GM20431 (cell line): ENCODE data around the gene RIC1.
"Not testable (repeated sequence)": the region's sequence is repeated elsewhere in the genome, so short reads cannot be mapped to it uniquely, and the experiment has no call there.

Experiments used
- in situ Hi-C: fragments of 300-500 bp; cut with MseI, MboI; formaldehyde crosslinking; loops from one replicate; pipeline ENCODE4 v1.15.0; 2020; ENCODE audit warnings: low sequenced_read_pairs; ENCODE audit not compliant: unreplicated experiment

RIC1 gene

DNA sequence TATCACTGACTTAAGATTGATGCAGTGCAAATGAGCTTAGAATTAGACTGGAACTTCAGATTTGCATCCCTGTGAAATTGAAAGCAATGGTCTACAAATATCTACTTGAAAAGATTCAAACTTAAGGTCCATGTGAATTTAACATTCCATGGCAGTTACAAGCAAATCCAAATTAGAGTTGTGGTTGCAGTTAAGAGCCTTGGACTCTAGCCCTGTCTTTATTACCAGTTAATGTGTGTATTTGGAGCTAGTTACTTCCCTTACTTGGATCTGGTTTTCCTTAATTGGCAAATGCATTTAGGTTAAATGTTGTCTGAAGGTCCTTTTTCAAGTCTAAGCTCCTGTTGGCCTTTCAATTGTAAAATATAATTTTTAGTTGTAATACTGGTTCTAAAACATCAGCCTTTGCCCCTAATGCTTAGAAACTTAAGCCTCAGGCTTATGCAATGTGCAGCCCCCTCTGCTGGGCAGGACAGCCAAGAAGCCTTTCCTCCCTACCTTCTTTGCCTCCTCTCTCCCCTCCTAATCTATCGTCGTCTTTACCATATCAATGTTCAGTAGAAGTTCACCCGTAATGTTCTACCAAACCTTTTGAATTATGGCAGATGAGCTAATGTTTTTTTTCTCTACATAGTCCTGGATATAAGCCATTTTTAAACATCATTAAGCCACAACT is 144.6 kb downstream of the RIC1 start:
- in situ Hi-C loops, result no loop called here

DNA sequence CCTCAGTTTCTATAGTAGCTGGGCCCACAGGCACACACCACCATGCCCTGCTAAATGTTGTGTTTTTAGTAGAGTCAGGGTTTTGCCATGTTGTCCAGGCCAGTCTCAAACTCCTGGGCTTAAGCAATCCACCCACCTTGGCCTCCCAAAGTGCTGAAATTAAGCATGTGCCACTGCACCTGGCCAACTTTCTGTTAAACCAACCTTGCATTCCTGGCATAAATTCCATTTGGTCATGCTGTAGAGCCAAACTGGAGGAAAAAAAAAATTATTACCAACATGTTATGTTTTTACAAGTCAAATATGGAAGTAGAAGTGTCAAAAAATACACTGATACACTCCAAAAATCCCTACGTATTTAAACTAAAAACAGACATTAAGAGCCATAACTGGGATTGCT is 149.9 kb downstream of the RIC1 start:
- in situ Hi-C loops, result no loop called here

DNA sequence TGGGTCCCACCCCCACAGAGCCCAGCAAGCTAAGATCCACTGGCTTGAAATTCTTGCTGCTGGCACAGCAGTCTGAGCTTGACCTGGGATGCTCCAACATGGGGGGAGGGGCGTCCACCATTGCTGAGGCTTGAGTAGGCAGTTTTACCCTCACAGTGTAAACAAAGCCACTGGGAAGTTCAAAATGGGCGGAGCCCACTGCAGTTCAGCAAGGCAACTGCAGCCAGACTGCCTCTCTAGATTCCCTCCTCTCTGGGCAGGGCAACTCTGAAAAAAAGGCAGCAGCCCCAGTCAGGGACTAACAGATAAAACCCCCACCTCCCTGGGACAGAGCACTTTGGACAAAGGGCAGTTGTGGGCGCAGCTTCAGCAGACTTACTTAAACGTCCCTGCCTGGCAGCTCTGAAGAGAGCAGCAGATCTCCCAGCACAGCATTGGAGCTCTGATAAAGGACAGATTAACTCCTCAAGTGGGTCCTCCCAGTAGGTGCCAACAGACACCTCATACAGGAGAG is 150.9 kb downstream of the RIC1 start:
- in situ Hi-C loops, result not testable (repeated sequence)

DNA sequence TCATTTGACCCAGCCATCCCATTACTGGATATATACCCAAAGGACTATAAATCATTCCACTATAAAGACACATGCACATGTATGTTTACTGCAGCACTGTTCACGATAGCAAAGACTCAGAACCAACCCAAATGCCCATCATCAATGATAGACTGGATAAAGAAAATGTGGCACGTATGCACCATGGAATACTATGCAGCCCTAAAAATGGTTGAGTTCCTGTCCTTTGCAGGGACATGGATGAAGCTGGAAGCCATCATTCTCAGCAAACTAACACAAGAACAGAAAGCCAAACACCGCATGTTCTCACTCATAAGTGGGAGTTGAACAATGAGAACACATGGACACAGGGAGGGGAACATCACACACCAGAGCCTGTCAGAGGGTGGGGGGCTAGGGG is 154.5 kb downstream of the RIC1 start:
- in situ Hi-C loops, result not testable (repeated sequence)

DNA sequence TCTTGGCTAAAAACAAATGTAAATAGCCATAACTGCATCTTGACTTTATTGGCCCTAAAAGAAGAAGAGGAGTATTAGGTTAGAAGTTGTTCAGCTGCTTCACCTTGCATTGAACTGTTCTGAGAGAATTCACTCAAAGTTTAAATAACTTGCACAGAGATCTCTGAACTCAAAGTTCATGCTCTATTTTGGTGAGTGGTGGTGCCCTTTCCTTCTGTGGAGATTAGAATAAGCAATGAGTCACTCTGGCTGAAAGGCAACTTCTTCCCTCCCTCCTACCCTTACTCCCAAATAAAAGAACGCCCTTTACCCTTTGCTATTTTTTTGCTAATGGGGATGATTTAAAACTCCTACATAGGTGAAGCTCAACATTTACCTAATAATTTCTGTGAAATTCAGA is 155.1 kb downstream of the RIC1 start:
- in situ Hi-C loops, result no loop called here

DNA sequence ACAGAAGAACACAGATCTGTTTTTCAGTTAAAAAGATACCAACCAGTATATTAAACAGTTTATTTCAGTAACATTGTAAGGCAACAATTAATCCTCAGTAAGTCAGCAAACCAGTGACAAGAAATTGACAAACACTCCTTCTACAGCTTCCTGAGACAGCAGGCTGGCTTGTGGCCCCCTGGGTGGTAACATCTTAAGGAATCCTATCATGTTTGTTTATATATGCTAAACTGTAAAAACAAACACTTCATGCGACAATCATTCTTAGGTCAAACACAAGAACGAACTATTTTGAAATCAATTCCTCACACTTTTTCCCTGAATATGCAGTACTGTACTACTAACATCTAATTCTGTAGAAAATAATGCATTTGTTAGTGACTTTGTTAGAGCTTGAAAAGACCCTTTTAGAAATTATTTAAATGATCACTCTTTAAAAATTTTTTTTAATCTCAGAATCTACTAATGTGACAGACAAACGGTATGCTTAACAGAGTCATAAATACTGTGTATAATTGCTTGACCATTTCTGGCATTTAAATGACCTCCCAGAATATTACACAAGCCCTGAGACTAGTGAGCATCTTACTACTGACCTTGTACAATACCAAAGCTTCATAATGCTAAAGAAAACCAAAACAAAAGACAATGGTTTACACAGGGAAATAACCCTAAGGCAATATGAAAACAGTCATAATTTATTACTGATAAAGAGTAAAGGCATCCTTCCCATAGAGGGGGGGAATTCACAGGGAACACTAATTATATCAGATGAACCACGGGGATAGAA is 155.8 kb downstream of the RIC1 start:
- in situ Hi-C loops, result no loop called here

DNA sequence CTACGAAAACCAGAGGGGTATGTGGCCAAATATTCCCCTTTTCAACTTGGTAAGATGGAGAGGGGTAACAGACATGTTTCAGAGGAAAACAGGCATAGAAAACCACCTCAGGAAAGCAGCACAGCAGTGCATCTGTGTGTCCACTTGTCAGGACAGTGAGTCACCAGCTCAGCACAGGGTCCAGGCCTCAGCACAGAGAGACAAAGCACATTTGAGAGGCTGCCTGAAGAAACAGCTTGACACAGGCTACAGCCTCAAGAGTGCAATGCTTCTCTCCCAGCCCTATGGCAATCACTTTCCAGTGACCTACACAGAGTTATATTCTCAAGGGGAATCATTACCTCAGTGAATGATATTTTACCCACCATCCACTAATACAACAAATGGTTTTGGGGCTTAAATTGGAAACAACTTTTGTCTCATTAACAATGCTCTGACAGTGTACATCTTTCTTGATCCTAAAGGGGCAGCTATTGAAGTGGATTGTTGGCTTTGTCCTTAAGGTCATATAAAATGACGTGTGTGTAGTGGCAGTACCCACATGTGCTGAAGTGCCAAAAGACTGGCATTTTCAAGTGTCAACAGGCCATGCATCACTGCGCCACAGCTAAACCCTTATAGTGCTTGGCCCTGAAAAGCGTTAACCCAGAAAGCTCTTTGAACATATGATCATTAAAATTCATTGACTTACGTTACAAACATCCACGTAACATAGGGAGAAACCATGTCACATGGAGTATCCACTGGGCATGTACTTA is 157.6 kb downstream of the RIC1 start:
- in situ Hi-C loops, result no loop called here

DNA sequence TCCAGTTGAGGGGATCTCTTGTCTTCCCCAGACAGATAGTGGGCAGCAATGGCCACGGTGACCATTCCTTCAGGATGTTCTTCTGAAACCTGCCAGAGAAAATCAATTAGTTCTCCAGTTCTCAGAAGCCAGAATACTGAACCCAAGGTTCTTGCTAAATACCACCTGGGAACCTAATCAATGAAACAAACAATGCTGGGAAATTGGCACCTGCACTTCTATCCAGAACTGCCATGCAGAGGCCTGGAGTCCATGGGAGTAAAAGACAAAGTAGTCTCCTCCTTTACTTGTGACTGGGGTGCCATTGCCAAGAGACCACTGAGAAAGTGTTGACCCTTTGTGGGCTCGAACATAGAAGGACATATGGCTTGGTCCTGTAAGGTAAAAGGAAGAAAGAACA is 158.3 kb downstream of the RIC1 start:
- in situ Hi-C loops, result no loop called here

DNA sequence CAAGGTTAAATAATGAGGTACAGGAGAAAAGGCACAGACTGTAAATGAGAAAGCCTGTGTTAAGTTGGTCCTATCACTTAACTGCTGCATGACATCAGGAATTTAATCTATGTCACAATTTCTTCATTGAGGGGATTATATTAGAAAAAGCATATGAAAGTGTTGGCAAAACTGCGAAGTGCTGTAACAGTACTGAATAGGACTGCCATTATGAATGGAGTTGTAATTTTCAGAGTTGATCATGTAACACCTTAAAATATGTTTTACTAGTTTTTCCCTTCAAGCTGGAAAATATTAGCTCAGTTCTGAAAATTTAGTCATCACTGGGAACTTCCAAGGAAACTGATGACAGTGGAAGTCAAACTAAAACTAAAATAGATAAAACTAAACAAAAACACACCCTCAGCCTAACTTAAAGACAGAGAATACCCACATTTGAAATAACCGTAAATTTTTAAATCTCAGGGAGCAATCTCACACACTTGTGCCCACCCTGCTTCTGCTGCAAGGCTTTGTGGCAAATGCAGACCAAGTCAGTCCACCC is 158.9 kb downstream of the RIC1 start:
- in situ Hi-C loops, result no loop called here

DNA sequence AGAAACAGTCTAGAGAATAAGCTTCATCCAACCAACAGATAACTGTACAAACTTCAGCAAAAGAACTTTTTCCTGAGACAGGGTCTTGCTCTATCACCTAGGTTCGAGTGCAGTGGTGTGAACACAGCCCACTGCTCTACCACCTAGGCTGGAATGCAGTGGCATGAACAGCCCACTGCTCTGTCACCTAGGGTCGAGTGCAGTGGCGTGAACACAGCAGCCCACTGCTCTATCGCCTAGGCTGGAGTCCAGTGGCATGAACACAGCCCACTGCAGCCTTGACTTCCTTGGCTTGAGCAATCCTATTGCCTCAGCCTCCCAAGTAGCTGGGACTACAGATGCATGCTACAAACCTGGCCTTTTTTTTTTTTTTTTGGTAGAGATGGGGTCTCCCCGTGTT is 160.6 kb downstream of the RIC1 start:
- in situ Hi-C loops, result no loop called here

DNA sequence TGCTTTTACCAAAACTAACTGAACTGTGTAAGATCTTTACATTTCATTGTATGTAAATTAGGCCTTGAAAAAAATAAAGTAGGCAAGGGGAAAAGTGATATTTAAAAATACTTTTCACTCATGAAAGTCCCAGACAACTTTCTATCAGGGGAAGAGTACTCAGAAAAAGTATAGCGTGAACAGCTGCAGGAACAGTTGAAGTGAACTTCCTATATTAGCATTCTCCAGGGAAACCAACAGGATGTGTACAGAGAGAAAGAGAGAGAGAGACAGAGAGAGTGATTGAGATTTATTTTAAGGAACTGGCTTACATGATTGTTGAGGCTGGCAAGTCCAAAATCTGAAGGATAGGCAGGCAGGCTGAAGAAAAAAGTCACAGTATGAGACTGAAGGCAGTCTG is 162.0 kb downstream of the RIC1 start:
- in situ Hi-C loops, result no loop called here

DNA sequence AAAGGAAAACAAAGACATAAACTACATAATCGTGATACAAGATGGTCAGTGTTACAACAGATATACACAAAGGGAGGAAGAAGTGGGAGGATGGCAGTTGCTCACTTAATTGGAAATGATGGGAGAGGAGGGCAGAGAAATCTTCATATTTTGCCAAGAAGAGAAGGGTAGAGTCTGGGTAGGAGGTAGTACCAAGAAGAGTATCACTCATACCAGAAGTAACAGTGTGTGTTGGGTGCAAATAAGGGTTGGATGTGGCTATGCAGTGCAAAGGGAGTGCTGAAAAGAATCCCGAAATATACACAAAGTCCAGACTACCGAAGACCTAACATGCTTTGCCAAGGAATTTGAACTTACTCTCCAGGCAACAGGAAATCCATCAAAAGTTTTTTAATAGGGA is 163.0 kb downstream of the RIC1 start:
- in situ Hi-C loops, result no loop called here

DNA sequence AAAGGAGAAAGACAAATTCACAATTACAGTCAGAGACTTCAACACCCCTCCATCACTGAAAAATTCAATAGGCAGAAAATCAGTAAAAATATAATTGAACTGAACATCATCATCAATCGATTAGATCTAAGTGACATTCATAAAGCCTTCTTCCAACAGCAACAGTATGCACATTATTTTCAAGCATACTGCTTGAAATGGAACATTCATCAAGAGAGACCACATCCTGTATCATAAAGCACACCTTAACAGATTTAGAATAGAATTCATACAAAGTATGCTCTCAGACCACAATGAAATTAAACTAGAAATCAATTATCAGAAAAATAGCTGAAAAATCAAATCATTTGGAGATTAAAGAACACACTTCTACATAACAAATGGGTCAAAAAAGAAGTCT is 164.9 kb downstream of the RIC1 start:
- in situ Hi-C loops, result no loop called here

DNA sequence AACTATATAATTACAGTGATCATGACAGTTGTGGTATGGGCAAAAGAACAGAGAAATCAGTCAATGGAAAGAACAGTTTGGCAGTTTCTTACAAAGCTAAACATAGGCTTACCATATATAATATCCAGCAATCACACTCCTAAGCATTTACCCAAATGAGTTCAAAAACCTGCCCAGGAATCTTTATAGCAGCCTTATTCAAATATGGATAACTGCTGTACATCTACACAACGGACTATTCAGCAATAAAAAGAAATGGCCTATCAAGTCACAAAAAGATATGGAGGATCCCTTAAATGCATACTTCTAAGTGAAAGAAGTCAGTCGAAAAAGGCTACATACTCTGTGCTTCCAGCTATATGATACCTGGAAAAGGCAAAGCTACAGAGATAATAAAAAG is 167.4 kb downstream of the RIC1 start:
- in situ Hi-C loops, result no loop called here

DNA sequence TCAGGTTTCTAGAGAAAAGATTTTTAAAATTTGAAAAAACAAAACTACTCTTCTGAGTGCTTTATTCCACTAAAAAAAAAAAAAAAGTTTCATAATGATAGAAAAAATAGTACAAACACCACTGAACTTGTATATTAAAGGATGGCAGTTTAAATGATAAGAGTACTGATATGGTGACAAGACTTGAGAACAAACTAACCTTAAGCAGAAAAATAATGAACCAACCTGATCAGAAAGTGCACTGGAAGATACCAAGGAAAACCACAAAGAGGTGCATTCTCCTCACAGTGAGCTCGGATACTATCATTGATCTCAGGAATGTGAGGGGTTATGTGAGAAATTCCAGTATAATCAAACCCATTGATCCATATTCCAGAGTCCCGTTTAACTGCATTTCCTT is 169.7 kb downstream of the RIC1 start:
- in situ Hi-C loops, result no loop called here

DNA sequence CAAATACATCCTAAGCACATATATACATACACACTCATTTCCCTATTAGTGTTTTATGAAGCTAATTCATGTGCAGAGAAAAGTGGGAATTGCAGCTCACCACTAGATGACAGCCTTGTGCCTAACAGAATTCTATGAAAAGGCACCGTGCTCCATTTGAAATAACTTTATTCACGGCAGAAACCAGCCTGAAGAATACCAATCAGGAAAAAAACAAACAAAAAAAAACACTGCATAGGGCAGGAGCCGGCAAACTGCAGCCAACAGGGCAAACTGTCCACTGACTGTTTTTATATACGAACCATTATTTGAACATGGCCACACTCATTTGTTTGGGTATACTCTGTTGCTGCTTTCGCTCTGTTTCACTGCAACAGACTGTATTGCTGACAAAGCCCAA is 170.4 kb downstream of the RIC1 start:
- in situ Hi-C loops, result no loop called here

DNA sequence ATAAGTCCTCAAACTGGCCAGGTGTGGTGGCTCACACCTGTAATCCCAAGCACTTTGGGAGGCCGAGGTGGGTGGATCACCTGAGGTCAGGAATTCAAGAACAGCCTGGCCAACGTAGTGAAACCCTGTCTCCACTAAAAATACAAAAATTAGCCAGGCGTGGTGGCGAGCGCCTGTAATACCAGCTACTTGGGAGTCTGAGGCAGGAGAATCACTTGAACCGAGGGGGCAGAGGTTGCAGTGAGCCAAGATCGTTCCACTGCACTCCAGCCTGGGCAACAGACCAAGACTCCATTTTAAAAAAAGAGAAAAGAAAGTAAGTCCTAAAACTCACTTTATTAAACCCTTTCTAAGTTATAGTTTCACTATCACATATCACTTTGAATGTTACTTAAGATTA is 171.5 kb downstream of the RIC1 start:
- in situ Hi-C loops, result not testable (repeated sequence)

DNA sequence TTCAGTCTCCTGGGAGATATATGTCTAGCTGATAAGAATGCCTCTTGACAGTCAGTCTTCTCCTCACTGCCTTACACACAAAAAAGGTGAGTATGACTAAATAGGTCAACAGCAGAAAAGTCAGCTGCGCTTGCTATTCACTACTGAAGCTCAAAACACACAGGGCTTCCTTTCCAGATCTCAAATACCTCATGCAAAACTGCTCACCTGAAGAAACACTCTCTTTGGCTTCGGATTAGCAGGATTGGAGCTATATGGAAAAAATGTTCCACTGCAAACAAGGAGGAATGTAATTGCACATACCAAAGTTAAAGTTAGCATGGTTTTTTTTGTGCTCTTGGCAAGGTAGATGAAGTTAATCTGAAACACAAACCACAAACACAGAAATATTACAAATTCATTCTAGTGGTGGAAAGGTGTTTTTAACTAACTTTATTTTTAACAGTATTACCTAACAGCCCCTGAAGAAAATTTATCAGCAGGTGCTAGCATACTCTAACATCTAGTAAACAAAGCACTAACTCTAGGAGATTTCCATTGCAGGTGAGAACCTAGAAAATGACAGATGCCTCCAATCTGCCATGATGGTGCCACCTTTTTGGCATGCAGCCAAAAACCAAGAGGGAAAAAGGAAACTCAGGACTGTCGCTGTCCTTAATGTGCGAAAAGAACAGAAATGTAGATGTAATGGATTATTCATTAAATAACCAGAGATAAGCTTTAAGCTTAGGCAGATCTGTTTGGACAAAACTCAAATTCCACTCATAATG is 172.2 kb downstream of the RIC1 start:
- in situ Hi-C loops, result no loop called here

DNA sequence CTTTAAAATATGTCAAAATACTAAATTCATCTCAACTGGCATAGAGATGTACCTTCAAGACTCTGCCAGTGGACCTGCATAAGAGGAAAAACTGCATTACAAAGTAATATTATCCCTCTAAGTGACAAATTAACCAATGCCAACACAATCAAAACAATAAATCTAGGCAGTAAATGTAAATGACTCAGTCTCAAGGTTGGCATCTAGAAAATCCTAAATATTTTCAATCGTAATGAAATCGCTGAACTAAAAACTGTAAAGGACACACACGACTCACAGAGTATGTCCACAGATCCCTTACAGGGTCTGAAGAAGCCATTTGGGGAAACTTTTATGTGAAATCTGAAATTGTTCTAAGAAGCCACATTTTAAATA is 172.8 kb downstream of the RIC1 start:
- in situ Hi-C loops, result no loop called here

DNA sequence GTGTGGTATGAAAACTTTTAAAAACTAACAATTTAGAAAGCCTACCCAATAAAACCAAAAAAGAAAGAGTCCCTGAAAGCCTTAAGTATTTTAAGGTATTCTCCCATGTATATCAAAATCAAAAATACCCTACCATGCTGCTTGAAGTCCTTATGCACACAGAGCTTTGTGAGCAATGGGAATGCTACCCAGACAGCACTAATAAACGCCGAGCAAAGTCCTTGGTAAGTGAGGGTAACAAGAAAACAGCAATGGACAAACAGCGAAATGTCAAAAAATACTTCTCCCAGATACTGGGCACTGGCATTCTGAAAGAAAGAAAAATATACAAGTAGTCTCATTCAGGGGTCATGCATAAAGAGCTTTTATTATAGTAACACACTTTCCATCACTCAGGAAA is 176.6 kb downstream of the RIC1 start:
- in situ Hi-C loops, result no loop called here
